ENCODE measurements around the gene NFATC2. TPM values are rescaled to one million over a fixed set of nuclear protein-coding genes. Genes with fewer than 3 reads are reported as not detected.
A peak's percentile ranks its signal among the peaks of the same experiment; 100 is the strongest.

NFATC2 gene
- total and polyA plus RNA-seq, 2 of the 8 experiments (the other 6 are each of a cell fraction or from before 2014, with no cell fraction given) = 0.27 to 0.91 TPM

DNA sequence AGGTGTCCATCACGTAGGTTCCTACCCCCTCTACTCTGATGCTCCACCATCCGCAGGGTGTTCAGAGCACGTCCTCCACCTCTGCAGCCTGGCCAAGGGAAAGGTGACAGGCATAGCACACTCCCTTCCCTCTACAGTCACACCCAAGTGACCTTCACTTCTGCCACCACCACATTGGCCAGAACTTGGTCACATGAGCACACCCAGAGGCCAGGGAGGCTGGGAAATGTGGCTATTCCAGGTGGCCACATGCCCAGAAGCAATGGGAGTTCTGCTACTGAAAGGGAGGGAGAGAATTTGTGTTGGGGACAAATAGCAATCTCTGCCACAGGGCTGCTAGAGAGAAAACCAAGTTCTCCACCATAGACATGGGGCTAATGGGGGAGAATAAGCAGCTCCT, 180.3 kb downstream of the NFATC2 start:
- WGBS, 2 experiments (ENCODE audit: extremely low coverage in 1 of 2, insufficient coverage in 1 of 2, insufficient read length in 1 of 2, insufficient replicate concordance in 2 of 2, low coverage in 1 of 2, low lambda C conversion rate in 2 of 2, missing lambda C conversion rate in 1 of 2) = 89% methylated on average over 3 of the region's 3 CpGs; no CpG with 5 or more reads in 1 of the 2 experiments
- FAIRE-seq = no peak
- H3K4me2 ChIP-seq (ENCODE audit: insufficient read depth in 1 of 2, low read depth in 2 of 2, low read length in 2 of 2) = no peak overlapping the region

More for the DNA sequence above, 180.3 kb downstream of the NFATC2 start:
- Histone ChIP-seq H3K9me3 (ENCODE audit: insufficient read depth in 2 of 2, low read depth in 1 of 2, low read length in 1 of 2) (peaks cover 7 to 8% of the 10 kb centered on the region in 2 experiments; a peak in 3 of 4 replicates), H2AK5ac (ENCODE audit: low read depth, low read length) (no peak overlapping the region), H2BK20ac (ENCODE audit: low read length) (no peak overlapping the region), H3K79me1 (ENCODE audit: low read depth, low read length) (no peaks in the 10 kb centered on the region), H3K56ac (replicated peaks; ENCODE audit: insufficient read length, low read depth, low read length) (peak overlapping the region; percentile 33), H3K4me1 (replicated peaks in 1 of 4; ENCODE audit: control insufficient read depth in 3 of 4, insufficient read depth in 4 of 4, low read length in 3 of 4) (no peaks in the 10 kb centered on the region), H3K27me3 (replicated peaks in 1 of 4; ENCODE audit: control insufficient read depth in 3 of 4, extremely low read depth in 1 of 4, insufficient read depth in 3 of 4, low read length in 3 of 4) (no peaks in the 10 kb centered on the region; a peak in 1 of 7 replicates), H2AFZ (ENCODE audit: low read length) (no peak overlapping the region), H3K4ac (replicated peaks; ENCODE audit: insufficient read length, low read depth, low read length) (no peak overlapping the region), H4K8ac (ENCODE audit: extremely low read depth, insufficient read depth, low read length) (no peak overlapping the region), H3K79me2 (ENCODE audit: control insufficient read depth in 1 of 2, insufficient read depth in 2 of 2, low read length in 2 of 2) (0 out of 4 replicates have a peak, but pooled peaks cover 0 to 2% of the 10 kb centered on the region in 2 experiments), H4K20me1 (replicated peaks in 1 of 2; ENCODE audit: control insufficient read depth in 1 of 2, insufficient read depth in 2 of 2, low read length in 2 of 2) (no peaks in the 10 kb centered on the region), H2BK12ac (ENCODE audit: low read depth, low read length) (no peak overlapping the region), H4K5ac (ENCODE audit: insufficient read length, low read depth, low read length) (no peak overlapping the region), H3K23me2 (ENCODE audit: low read depth, low read length) (peaks cover 10% of the 10 kb centered on the region; the same call in 1 of the 2 replicates), H3K23ac (ENCODE audit: insufficient read length) (no peak overlapping the region), H3K9ac (replicated peaks in 1 of 4; ENCODE audit: extremely low read depth in 1 of 4, low read depth in 3 of 4, low read length in 3 of 4) (no peak overlapping the region), H2BK5ac (ENCODE audit: low read depth, low read length) (no peak overlapping the region), H4K91ac (replicated peaks; ENCODE audit: insufficient read length, low read length) (no peak overlapping the region), H3K36me3 (ENCODE audit: control insufficient read depth in 2 of 4, insufficient read depth in 4 of 4, low read length in 3 of 4) (no peaks in the 10 kb centered on the region), H2BK120ac (replicated peaks; ENCODE audit: low read depth, low read length) (no peak overlapping the region), H2BK15ac (ENCODE audit: low read length) (no peak overlapping the region), H3K14ac (ENCODE audit: insufficient read length) (no peak overlapping the region), H3K27ac (ENCODE audit: low read depth, low read length) (no peak overlapping the region), H3K4me3 (ENCODE audit: extremely low read depth in 1 of 4, insufficient read depth in 2 of 4, low read depth in 3 of 4, low read length in 4 of 4) (no peak overlapping the region), H3K18ac (ENCODE audit: extremely low read depth, low read length) (no peak overlapping the region)
- ChIA-PET POLR2A (ENCODE audit: partially characterized antibody) (interaction anchor here (0.8 kb wide), 1 partner anchor 14 kb away, joined by 3 read pairs; no protein-coding TSS in a partner anchor), CTCF (ENCODE audit: partially characterized antibody) (interaction anchor here (0.9 to 2.9 kb wide), 3 partner anchors 9 to 38 kb away, joined by 3 to 8 read pairs (median 3); no protein-coding TSS in a partner anchor)
- no peak for TF ChIP-seq KDM1A (IDR thresholded peaks at IDR 0.05; ENCODE audit: borderline replicate concordance, low read length)
- no peak for DNase-seq (ENCODE audit: low read depth in 1 of 2, low spot score in 2 of 2)
